NK-92 (cell line): Measurements from ENCODE around the gene SV2B.

Experiments
- DNase-seq: peaks from one replicate; lab custom pipeline; 2025; ENCODE audit not compliant: unreplicated experiment; lab: John Stamatoyannopoulos, UW

SV2B gene

GRCh38 chr15:91102546-91103330 lies 2.7 kb downstream of the SV2B start:
- DNase-seq, result no peak

GRCh38 chr15:91104111-91104510 lies 4.1 kb downstream of the SV2B start:
- DNase-seq, result no peak

- DNase-seq, result no peak
These were observed 8.4 kb downstream of the SV2B start for GRCh38 chr15:91108421-91108820.

DNA sequence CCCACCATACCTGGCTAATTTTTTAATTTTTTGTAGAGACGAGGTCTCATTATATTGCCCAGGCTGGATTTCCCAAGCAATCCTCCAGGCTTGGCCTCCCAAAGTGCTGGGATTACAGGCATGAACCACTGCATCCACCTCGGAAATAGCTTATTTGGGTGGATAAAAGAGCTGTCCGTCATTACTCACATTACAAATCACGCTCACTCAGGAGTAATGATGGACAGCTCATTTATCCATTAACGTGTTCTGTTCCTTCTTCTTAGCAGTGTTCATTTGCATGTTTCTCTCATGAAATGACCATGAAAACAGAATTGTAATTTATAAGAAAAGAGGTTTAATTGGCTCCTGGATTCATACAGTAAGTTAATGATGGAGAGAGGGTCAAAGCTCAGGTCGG lies 9.8 kb downstream of the SV2B start:
- no peak for DNase-seq

GRCh38 chr15:91110407-91110806 lies 10.3 kb downstream of the SV2B start:
- no peak for DNase-seq

DNA sequence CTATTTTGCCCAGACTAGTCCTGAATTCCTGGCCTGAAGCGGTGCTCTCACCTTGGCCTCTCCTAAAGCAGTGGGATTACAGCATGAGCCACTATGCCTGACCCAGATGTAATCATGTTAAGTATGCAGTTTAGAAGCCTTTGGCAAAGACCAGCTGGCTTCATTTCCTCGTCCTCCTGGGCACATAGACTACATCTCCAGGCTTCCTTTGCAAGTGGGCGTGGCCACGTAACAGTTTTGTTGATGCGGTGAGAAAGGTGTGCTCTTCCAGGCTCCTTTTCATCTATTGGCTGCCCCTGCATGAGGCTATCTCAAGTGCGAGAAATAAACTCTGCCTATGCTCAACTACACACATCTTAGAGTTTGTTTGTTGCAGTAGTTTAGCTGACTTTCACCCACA lies 13.0 kb downstream of the SV2B start:
- DNase-seq, result no peak

GRCh38 chr15:91114301-91114700 lies 14.2 kb downstream of the SV2B start:
- no peak for DNase-seq

- no peak for DNase-seq
These were observed 16.3 kb downstream of the SV2B start for GRCh38 chr15:91116113-91117067.

GRCh38 chr15:91117375-91117774 lies 17.3 kb downstream of the SV2B start:
- no peak for DNase-seq

DNA sequence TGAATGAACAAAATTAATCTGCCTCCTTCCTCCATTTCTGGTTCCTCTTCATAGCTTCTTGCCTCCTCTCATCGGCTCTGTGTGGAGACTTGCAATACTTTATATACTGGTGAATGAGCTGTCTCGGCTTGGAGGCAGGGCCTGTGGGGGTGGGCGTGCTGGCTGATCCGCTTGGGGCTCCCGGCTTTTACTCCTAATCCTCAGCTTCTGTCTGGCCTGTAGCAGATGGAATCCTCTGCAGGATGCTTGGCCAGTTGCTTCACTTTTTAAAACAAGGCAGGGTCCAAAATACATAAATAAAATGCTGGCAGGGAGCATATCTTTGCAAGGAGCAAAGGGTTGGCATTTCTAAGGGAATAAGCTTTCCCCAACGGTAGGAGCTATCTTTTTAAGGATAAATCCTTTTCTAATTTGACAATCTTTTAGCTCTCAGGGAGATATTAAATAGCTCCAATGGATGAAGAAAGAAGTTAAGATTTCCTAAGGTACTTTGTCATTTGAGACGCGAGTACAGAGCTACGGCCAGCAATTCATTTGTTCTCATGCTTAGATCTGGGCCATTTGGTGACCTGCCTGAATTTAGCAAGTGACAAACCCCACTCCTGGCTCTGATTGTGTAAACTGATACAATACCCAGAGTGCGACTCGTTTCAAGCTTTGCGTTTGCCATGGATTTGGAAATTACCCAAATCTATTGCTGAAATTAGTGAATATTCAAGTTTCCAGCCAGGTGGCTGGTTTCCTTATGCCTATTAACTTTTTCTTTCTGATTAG lies 18.9 kb downstream of the SV2B start:
- no peak for DNase-seq

- no peak for DNase-seq
These were observed 22.2 kb downstream of the SV2B start for GRCh38 chr15:91122296-91122695.

DNA sequence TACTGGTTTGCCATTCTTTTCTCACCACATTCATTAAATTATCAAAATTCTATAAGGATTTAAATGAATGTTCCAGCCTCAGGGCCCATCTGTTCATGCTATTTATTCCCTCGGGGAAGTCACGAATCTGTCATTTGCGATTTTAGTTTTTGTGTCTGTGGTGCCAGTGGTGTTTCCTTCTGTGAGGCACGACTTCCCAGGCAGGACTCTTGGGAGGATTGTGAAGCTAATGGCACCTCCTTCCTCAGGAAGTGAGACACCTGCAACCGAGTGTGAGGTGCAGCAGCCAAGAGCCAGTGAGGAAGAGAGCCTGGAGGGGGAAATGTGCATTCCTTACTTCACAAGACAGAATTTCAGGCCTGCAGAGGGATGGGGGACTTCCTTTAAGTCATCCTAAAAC lies 24.1 kb downstream of the SV2B start:
- DNase-seq, result no peak

DNA sequence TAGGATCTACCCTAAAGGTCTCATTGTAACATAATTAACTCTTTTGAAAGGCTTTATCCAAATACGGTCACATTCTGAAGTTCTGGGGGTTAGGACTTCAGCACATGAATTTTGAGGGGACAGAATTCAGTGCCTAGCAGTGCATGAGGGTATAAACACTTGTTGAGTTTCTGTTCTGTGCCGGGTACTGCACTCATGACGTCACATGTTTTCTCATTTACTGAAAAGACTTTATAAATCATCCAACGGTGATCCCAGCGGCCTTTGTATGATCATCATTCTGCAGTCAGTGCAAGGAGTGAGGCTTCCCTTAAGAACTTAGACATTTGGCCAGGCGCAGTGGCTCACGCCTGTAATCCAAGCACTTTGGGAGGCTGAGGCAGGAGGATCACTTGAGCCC lies 25.1 kb downstream of the SV2B start:
- DNase-seq, result no peak

DNA sequence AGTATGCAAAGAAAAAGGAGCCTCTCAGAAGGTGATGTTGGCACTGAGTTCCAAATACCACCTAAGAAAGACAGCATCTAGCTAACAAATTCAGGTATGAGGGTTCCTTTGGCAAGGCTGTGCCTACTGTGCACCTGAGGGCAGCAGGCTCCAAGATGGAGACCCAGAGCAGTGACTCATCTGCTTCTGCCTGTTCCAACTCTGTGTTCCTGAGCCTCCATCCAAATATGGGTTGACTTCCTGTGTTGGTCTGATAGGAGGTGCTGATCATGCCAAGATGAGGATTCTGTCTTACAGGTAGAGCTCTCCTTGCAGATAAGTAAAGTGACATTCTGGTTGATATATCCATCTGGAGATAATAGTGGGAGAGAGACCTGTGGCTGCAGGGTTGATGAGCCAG lies 26.0 kb downstream of the SV2B start:
- DNase-seq, result no peak

GRCh38 chr15:91127236-91127955 lies 27.3 kb downstream of the SV2B start:
- no peak for DNase-seq

GRCh38 chr15:91128016-91128415 lies 28.0 kb downstream of the SV2B start:
- no peak for DNase-seq

GRCh38 chr15:91129436-91129835 lies 29.4 kb downstream of the SV2B start:
- DNase-seq, result no peak

DNA sequence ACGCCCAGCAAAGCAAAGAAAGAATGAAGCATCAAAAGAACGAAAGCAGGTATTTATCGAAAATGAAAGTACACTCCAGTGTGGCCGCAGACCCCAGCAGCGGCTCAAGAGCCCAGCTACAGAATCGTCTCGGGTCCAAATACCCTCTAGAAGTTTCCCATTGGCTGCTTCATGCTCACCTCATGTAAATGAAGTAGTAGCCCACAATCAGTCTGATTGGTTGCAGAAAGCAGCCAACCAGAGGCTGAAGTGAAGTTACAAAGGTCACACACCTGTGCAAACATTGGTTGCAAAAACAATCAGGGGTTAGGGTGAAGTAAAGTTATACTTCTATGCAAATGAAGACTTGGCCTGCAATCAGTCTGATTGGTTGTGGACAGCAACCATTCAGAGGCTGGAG lies 32.0 kb downstream of the SV2B start:
- DNase-seq, result no peak

DNA sequence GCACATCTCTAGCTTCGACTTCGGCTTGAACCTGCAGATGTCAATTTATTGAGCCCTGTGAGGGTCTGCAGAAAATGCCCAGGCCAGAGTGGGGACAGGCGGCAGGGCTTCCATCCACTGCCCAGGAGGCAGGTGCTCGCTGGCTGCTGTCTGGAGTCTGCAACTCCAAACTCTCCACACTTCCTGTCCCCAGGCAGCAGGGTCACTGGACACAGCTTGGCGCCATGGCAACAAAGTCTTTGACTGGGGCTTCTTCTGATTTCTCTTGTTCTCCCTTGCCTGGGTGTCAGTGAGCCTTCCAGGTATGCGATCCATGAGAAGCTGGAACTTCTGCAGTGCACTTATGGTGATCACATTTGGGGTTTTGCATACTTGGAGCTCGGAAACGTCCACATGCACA lies 33.5 kb downstream of the SV2B start:
- no peak for DNase-seq

DNA sequence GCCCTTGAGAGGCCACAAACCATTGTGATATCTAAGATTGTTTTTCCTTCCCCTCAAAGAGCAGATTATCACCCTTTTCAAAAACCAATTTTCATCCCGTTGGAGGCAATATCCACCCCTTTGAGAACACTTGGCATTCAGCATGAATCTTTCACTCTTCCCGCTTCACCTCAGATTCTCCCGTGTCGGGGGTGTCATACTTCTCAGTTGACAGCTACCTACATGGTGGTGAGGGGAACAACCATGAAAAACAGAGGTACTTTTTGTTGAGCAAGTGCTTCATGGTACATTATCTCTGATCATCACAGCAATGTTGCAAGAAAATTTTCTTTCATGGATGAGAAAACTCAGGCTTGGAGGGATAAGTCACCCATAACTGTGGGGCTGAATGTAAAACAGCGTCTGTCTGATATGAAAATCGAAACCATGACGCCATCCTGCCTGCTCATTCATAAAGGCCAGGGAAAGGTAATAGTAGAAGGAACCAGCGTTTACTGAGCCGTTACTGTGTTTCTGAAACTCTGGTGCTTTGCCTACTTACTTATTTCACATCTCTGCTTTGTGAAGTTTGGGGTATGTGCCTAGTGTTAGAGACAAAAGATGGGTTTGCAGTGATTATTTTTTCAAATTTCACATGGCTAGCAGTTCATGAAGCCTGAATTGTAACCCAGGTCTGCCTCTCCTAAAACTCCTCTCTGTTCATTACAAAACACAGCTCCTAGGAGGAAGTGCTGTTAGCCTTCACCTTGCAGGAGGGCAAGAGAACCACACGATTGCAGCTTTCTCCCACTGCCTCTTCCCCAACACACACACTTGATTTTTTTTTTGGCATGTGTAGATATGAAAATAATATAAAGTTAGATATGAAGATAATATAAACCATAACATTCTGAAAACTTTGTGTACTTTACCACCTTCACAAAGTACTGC lies 35.4 kb downstream of the SV2B start:
- no peak for DNase-seq
